GM21526 (cell line): ENCODE results near the gene C3orf20.
"Not testable (repeated sequence)": the region's sequence is repeated elsewhere in the genome, so short reads cannot be mapped to it uniquely, and the experiment has no call there.

Source experiments
- ATAC-seq: cut with Tn5 transposase; IDR thresholded peaks from one replicate; pipeline ENCODE4 v1.9.1; 2021; ENCODE audit warnings: moderate library complexity; ENCODE audit not compliant: unreplicated experiment, low FRiP score

Gene C3orf20

DNA sequence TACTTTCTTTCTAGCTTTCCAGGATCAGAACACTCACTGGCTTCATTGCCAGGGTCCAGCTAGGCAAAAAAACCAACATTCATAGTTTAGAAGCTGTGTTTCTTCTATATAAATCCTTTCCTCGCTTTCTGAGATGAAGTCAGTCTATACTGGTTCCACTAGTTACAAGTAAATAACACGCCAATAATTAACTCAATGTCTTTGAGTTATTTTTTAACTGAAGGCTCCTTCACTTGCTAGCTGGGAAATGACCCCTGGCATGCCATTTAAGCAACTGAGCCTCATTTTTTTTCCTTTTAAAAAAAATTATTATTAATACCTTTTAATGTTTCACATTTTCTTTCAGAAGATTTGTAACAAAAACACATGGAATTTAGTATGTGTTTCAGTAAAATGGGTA, 25.5 kb upstream of the C3orf20 start:
- ATAC-seq = no peak

DNA sequence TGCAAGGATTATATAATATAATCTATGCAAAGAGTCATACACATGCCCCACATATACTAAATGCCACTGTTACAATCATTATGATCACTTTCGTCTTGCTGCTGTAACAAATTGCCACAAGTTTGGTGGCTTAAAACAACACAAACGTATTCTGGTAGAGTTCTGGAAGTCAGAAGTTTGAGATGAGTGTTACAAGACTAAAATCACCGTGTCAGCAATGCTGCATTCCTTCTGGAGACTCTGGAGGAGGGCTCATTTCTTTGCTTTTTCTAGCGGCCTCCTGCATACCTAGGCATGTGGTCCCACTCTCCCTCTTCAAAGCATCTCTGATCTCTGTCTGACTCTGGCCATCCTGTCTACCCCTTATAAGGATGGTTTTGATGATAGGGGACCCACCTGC, 24.7 kb upstream of the C3orf20 start:
- no peak for ATAC-seq

DNA sequence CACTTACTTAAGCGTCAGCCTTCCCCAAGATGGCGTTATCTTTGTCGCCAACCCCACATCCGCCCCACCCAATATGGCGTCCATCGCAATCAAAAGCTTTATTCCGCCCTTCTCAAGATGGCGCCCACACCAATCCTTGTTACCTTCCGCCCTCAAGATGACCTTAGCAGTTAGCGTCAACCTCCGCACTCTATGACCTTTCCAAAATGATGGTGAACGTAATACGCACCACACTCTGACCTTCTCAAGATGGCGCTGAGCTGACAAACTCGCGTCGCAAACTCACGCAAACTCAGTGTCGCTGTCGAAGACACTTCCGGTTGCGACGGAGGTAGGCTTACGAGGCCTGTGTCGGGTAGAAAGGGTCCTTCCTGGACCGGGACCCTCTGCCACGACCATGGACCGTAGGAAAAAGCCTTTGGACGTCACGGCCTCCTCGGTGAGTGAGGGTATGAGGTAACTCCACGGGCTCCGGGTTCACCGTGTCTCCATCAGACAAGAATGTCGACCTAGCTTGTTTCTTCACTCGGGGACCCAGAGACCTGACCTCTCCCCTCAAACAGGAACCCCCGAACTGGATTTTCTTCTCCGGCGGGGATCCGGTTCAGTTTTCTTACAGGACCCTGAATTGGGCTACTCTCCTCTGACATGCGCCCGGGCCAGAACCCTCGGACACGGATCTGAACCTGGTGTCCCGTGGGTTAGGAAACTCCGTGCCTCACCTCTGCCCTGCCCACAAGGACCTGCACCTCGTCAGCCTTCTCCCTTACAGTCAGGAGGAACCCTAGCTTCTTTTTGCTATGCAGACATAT, 23.3 kb upstream of the C3orf20 start, which contains the start of gene CCDC174:
Gene CCDC174, plus strand, starts transcription at position 323 of the 812 bp plus-strand sequence. Its CDS starts 75 bp downstream, at position 398.
- peak; percentile 97 for ATAC-seq

DNA sequence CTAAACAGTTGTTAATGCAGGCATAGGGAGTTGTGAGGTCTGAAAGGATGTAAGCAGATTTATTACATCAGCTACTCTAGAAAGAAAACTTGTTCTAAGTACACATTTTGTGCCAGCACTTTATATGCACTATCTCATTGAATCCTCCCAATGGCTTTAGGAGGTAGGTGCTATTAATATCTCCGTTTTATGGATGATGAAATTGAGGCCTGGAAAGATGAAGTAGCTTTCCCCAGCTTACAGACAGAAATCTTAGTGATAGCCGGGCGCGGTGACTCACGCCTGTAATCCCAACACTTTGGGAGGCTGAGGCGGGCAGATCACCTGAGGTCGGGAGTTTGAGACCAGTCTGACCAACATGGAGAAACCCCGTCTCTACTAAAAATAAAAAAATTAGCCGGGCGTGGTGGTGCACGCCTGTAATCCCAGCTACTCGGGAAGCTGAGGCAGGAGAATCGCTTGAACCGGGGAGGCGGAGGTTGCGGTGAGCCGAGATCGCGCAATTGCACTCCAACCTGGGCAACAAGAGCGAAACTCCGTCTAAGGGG, 22.5 kb upstream of the C3orf20 start:
- not testable (repeated sequence) for ATAC-seq

DNA sequence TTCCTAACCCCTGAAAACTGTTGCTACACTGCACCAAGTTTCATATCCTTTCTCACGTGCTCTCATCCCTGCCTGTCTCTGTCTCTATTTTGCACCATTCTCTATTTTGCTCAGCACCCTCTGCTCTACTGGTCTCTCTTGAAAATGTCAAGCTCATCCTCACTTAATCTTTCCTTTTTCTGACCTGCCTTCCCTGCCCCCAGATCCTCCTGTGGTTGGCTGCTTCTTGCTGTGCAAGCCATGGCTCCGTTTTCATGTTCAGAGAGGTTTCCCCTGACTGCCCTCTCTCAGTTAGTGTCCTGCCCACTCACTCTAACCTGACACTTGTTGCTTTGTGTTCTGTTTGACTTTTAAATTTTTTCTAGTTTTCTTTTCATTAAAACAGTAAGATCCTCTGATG, 17.4 kb upstream of the C3orf20 start:
- ATAC-seq = no peak

DNA sequence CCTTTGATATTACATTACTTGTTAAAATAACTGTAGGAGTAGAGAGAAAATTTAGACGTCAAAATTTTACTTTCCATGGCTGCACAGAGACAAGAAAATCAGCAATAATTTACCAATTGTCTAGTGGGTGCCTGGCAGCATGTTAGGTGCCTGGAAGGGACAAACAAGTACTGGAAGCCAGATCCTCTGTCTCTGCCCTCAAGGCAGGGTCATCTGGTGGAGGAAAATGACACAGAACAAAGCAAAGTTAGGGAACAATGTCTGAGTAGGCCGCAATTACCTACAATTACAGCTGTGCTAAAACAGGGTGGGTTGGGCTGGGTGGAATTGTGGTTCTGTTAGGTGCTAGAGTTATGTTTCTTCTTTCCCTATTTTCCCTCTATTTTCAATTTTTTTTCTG, 16.0 kb upstream of the C3orf20 start:
- ATAC-seq = no peak

DNA sequence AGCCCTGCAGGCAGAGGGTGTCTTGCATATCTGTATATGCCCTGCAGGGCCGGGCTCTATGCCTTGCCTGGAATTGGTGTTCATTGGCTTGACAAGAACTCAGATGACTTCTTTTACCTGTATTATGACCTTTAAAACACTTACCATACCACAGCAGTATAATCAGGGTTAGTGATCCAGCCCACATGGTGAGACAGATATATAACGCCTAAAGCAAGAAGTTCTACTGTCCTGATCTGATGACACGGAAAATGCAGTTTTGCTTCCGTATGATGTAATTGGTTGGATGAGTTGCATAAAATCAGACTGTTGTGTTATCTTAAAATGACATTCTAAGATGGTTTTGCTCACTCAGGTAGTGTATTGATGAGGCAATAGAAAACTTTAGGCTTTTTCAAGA, 14.0 kb upstream of the C3orf20 start:
- ATAC-seq = no peak

DNA sequence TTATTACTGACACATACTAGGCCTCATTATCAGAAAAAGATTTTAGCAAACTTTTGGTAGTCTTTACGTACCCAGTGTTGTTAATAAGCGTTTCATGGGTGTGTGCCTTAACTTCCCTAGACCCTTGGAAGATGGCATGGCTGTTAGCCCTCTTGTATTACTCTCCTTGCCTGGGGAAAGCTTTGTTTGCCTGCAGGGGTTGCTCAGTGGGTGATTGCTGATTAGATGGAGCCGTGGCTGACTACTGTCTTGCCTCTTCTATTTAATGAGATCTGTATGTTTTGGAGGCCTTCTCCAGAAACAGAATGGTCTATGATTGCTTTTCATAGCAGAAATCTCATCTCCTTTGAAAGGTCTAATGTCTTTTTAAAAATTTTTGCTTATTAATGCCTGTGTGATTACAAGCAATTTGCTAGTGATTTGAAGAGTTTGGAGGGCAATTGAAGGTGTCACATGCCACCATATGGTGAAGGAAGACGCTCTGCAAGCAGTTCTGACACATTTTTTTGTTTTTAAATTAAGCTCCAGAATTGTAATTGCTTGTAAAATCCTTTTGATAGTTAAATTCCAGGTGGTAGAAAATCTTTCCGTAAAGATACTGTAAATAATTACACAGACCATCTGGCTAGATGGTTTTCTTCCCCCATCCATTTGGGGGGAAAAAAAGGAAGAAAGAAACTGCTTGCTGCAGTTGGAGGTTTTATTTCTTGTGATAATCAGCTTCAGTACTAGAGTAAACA, 11.4 kb upstream of the C3orf20 start:
- ATAC-seq = no peak

DNA sequence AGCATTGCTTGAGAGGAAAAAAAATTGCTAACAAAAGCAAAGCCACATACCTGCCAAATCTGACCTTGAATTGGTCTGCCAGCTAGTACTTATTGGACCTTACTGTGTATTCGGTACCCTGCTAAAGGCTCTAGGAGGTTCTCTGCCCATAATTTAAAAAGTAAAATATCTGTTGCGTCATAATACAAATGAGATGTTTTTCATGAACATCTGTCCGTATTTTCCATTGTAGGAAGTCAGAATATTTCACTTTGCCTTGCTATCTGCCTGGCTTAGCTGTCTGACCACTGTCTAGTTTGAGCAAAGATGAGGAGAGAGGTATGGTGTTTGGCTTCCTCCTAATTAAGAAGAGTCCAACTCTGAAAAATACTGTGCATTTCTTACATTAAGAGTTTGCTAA, 10.8 kb upstream of the C3orf20 start:
- ATAC-seq = no peak

DNA sequence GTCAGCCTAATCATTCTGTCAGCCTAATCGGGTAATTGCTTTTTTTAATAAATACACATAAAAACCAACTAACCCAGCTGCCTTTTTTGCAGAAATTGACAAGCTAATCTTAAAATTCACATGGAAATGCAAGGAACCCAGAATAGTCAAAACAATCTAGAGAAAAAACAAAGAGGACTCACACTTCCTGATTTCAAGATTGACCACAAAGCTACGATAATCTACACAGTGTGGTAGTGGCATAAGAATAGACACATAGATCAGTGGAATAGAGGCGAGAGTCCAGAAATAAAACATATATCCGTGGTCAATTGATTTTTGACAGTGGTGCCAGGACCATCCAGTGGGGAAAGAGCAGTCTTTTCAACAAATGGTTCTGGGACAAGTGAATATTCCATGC, 2.4 kb upstream of the C3orf20 start:
- ATAC-seq = no peak

DNA sequence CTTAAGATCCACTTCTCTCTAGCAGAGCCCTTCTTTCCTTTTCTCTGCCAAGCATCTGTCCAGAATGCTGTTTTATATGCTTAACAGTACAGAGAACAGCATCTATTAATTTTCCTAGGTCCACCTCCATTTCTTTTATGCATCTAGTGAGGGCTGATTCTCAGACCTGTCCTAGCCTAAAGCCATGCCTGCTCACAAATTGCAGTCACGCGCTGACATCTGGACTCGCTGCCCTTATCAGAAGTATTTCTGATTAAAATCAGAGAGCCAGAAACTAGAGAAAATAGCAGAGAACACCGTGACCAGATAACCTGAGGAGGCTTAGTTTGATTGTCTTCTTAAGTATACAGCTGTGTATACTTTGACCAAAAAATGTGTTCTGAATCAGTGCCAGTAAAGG, 1.9 kb downstream of the C3orf20 start:
- ATAC-seq = no peak

DNA sequence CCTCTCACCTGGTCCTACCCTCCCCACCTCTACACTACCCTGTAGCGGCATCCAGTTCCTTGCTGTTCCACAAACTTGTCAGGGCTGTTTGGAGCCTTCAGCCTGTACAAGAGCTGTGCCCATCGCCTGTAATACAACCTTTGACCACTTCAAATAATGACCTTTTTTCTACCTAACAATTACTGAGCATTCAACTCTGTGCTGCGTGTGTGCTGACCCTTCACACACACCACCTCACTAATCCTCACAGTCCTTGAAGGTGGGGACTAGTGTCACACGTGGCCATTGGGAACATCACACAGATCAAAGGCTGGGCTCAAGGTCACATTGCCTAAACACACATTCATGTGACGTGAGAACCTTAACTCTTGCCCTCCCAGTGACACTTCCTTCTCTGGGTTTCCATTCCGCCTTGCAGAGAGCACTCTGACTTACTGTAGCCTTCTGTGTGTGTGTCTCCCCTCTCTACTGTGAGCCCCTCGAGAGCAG, 3.1 kb downstream of the C3orf20 start:
- ATAC-seq = no peak

DNA sequence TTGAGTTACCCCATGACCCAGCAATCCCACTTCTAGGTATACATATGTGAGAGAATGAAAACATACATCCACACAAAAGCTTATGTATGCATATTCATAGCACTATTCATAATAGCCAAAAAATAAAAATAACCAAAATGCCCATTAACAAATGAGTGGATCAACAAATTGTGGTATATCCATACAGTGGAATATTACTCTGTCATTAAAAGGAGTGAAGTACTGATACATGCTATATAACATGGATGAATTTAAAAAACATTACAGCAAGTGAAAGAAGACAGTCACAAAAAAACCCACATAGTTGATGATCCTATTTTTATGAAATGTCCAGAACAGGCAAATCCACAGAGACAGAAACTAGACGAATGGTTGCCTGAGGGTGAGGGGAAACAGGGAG, 5.2 kb downstream of the C3orf20 start:
- ATAC-seq = no peak

DNA sequence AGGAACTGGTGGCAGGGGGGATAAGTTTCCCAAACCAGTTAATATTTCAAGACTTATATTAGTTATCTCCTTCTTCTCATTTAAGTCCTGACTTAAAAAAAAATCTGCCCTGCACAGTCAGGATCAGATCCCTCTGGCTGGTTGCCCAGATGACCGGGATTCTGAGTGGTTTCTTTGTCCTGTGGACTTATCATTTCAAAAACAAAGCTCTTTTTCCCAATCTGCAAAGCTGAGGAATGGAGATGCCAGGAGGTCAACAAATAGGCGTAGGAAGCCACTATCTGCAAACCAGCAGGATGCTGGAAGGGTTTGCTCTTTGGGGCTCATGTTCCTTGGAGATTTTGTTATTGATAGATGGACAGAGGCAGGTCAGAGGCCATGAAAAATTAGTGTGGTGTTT, 5.8 kb downstream of the C3orf20 start:
- no peak for ATAC-seq

DNA sequence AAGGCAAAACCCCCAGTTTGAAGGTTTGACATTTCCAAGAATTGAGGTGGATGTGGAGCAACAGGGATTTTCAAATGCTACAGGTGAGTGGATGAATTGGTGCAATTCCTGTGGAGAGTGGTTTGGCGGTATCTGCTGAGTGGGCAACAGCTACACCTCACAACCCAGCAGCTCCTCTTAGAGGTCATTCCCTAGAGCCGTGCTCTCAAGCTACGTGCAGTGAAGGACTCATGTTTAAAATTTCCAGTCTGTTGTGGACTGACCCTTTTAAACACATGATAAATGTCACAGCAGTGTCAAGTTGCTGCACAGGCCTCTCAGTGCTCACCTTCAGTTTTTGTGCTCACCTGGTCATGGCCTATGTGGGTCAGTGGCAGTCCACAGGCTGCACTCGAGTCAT, 9.5 kb downstream of the C3orf20 start:
- no peak for ATAC-seq

DNA sequence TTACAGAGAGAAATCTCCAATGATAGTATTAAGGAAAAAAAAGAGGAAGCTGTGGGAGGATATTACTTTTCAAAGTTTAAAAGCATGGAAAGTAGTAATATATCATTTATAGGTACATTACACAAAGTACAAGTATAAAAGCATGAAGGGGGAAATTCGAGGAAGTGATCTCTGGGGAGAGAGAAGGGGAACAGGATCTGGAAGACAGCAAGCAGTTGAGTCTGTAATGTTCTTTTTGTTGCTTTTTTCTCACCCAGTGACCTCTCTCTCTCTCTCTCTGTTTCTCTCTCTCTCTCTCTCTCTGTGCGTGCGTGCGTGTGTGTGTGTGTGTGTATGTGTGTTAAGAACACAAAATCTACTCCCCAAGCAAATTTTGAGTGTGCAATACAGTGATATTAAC, 10.2 kb downstream of the C3orf20 start:
- ATAC-seq = no peak

DNA sequence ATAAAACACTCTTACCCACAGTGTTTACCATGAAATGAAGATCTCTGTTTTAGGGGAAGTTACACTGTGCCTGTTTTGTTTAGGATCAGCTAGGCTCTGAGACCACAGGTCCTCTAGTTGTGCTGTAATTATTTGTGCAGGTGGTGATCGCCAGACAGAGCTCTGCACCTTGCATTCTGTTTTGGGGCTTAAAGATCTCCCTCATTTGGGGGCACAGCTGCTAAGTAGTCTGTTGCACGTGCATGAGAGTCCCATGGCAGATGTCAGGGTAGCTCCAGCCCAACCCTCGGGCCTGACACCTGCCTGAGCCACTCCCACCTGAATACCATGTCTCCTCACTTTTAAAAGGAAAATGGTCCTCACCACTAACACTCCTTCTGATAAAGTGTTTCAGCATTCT, 12.4 kb downstream of the C3orf20 start:
- no peak for ATAC-seq

DNA sequence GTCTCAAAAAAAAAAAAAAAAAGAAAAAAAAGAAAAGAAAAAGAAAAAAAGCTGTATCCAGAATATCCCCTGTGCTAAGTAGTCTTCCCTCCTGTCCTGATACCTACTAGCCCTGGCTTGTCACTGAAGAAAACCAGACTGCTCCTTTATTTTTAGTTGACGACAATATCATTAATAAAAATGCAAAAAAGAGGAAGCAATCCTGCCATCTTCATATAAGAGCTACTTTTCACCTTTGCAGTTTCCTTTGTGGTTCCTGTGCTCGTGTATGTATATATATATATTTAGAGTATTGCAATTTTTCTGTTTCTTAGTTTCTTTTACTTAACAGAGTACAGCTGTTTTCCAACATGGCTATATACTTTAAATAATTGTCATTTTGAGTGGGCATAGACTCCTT, 13.6 kb downstream of the C3orf20 start:
- ATAC-seq = peak; percentile 58

DNA sequence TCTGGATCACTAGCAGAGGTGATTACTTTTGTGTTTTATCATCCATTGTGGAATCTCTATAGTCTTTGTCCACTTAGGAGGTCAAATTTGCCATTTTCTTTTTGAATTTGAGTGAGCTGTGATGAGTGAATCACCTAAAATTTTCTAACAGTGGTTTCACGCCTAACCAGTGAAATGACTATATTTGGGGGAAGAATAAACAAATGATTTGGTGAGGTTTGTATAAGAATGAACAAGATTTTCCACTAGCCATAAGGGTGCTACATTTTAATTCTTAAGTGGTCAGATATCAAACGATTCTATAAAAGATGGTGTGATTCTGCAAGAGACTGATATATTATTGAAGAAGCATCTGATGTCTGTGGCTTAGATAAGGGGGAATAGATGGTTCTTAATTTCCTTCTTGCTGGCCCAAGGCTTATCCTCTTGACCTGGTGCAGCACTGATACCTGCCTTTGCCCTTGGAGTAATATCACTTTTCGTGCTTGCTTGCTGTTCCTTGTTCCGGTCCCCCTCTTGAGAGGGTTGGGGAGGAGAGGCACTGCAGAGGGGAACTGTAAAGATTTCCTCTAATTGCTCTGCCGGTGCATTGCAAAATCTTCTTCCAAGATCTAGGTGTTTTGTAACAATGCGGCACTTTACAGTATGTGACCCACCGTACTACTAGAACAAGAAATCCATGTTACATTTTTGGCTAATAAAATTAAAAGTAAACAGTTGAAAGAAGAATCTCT, 14.5 kb downstream of the C3orf20 start:
- no peak for ATAC-seq

DNA sequence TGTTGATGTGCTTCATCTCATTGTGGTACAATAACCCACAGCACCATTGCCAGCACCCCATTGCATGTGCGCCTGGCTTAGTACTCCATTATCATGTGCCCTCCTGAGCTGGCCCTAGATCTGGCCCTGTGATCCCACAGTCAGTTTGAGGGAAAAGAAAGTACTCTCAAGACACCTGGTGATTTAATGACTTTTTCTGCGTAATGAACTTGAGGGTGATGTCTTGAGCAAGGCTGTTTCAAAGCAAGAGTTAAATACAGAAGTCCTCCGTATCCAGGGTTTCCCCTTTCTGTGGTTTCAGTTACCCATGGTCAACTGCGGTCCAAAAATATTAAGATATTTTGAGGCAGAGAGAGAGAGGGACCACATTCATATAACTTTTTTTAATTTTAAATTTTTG, 16.3 kb downstream of the C3orf20 start:
- no peak for ATAC-seq

DNA sequence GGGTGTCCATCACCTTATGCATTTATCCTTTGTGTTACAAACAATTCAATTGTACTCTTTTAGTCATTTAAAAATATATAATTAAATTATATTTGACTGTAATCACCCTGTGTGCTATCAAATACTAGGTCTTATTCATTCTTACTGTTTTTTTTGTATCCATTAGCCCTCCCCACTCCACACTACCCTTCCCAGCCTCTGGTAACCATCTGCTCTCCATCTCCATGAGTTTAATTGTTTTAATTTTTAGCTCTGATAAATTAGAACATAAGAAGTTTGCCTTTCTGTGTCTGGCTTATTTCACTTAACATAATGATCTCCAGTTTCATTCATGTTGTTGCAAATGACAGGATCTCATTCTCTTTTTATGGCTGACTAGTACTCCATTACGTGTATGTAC, 16.8 kb downstream of the C3orf20 start:
- no peak for ATAC-seq
